ENCODE data around the gene ADD2. TPM values are rescaled to one million over a fixed set of nuclear protein-coding genes. Genes with fewer than 3 reads are reported as not detected.

The ADD2 gene
- total RNA-seq, 1 experiment from 2014 or later: 0.61 TPM

- in situ Hi-C loops (cut with HindIII; ENCODE audit: low sequenced_read_pairs): no loop called here
These were observed 21.5 kb upstream of the ADD2 start for GRCh38 chr2:70789304-70790135.

DNA sequence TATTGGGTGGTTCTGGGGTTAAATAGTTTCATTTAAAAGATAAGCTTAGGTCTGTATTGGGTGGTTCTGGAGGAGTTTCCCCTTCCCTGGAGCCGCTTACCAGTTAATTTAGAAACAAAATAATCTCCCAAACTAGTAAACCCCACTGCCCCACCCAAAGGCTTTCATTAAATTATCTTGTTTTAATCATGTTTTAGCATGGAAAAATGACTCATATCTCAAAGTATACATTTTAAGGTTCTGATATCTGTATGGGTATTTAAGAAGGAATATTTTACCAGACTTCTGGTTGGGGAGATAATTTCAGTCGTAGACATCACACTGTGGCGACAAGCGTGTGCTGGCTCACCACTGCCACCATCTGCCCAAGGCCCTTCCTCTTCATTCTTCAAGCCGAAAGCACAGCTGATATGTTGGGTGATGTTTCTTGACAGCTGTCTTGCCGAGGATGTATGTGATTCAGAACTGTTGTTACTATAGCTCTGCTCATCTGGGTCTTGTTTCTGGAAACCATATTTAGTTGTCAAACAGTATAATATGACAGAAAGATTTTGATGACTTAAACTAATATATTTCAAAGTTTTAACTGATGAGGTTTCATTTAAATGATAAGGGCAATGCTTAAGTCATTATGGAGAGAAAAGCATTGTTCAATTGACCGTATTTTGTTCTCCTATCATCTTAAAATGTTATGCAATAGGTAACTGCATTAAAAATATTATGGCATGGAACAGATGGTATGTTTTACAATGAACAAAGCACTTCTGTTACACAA lies 17.3 kb upstream of the ADD2 start:
- in situ Hi-C loops (cut with HindIII; ENCODE audit: low sequenced_read_pairs): no loop called here
- DNase-seq (ENCODE audit: low spot score): peak; percentile 79

More at GRCh38 chr2:70789304-70790135, 21.5 kb upstream of the ADD2 start:
- DNase-seq (ENCODE audit: low spot score): peak; percentile 70

- no peak for DNase-seq (ENCODE audit: low spot score)
- in situ Hi-C loops (cut with HindIII; ENCODE audit: low sequenced_read_pairs): no loop called here
These were observed 16.3 kb upstream of the ADD2 start for GRCh38 chr2:70784320-70784719.

DNA sequence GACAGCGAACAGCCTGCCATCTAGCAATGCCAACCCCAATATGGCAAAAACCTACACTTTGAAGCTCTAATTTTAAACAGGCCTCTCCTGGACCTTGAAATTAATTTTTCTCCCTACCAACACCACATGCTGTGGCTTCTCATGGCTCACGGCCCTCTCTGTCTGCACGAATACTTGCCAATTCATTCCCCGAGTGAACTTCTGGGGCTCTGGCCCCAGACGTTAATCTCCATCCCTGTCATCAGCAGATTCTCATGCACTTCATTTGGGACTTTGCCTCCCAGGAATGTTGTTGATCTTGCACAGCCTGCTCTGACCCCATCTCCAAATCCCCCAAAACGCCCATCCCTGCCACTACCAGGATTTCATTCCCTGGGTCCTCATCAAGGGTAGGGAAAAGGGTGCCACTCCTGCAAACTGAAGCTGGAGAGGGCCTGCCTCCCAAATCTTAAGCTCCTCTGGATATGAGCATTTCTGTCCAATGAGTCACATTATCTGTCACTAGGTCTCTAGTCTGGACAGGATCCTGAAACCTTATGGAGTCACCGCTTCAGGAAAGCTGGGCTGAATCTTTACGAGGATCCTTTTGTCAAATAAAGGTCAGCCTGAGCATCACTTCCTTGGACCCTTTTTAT lies 12.0 kb upstream of the ADD2 start:
- in situ Hi-C loops (cut with HindIII; ENCODE audit: low sequenced_read_pairs): no loop called here
- DNase-seq (ENCODE audit: low spot score): no peak

DNA sequence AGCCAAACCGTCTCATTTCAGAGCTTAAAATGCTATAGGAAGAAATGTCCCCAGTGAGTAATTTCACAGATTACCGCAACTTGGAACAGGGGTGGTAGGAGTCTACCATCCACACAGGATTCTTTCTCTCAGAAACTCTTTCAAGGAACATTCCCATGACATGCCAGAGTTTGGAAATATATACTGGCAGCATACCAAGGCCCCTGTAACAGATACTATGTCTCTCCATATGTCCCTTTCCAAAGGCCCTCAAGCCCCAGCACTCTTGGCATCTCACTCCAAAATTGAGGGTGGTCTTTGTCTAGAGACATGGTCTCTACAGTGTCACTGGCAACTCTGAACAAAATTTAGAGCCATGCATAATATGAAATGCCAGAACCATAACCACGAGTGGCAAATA lies 11.5 kb upstream of the ADD2 start:
- in situ Hi-C loops (cut with HindIII; ENCODE audit: low sequenced_read_pairs): no loop called here
- DNase-seq (ENCODE audit: low spot score): no peak

GRCh38 chr2:70778676-70779075 lies 10.7 kb upstream of the ADD2 start:
- in situ Hi-C loops (cut with HindIII; ENCODE audit: low sequenced_read_pairs): no loop called here
- DNase-seq (ENCODE audit: low spot score): no peak

DNA sequence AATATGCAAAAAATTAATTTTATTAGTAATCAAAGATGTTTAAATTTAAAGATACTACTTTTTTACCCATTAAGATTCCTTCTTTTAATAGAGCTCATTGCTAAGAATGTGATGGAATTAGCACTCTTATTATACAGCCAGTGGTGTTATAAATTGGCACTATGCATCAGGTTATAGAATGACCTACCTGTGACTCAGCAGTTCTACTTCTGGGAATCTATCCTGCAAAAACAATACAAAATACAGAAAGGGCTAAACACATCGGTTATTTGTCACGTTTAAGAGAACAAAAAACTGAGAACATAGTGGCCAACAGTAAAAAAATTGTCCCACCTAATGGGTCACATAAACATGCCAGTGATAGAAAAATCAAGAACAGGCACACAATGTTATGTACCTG lies 9.4 kb upstream of the ADD2 start:
- in situ Hi-C loops (cut with HindIII; ENCODE audit: low sequenced_read_pairs): no loop called here
- DNase-seq (ENCODE audit: low spot score): no peak

- DNase-seq (ENCODE audit: low spot score): no peak
- in situ Hi-C loops (cut with HindIII; ENCODE audit: low sequenced_read_pairs): no loop called here
These were observed 8.3 kb upstream of the ADD2 start for GRCh38 chr2:70776266-70776665.

DNA sequence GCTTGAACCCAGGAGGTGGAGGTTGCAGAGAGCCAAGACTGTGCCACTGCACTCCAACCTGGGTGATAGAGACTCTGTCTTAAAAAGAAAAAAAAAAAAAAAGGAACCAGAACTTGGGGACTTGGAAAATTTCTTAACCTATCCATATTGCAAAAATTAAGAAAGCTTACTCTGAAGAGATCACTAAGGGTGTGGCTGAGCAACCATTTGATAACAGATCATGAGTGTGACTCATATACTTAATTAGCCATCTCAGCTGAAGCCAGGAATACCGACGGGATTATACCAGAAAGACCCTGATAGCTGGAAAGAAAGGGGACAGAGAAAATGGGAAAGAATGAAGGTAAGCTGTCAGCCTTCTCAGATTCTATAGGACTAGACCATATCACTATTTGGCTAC lies 7.1 kb upstream of the ADD2 start:
- in situ Hi-C loops (cut with HindIII; ENCODE audit: low sequenced_read_pairs): no loop called here
- no peak for DNase-seq (ENCODE audit: low spot score)

GRCh38 chr2:70772486-70773155 lies 4.6 kb upstream of the ADD2 start:
- in situ Hi-C loops (cut with HindIII; ENCODE audit: low sequenced_read_pairs): no loop called here
- no peak for DNase-seq (ENCODE audit: low spot score)

DNA sequence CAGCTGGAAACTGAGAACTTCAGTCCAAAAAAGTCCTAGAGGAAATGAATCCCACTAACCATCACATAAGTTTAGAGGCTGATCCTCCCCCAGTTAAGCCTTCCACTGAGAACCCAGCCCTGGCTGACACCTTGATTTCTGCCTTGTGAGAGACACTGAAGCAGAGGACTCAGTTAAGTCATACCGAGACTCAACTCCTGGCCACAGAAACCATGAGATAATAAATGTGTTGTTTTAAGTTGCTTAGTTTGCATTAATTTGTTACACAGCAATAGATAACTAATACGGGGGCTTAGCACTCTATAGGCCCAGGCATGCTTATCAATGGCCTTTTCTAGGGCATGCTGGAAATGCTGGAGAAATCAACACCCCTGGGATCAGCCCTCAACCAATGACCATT lies 3.4 kb upstream of the ADD2 start:
- DNase-seq (ENCODE audit: low spot score): no peak
- in situ Hi-C loops (cut with HindIII; ENCODE audit: low sequenced_read_pairs): no loop called here

DNA sequence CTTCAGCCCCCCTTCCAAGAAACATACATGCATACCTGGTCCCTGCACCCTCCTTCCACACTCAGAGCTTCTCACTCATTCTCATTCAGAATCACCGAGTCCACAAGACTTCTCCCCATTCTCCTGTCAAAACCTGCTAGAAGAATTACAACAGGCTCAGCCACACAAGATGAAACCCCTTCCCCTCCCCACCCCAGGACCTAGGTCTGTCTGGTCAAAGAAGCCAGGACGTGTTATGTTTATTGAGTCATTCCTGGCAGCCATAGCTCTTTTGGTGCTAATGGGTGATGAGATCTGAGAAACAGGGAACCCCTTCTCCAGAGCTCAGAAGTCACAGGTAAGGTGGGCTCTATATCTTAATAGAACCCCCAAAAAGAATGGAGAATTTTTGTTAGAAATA lies 1.4 kb upstream of the ADD2 start:
- in situ Hi-C loops (cut with HindIII; ENCODE audit: low sequenced_read_pairs): no loop called here
- DNase-seq (ENCODE audit: low spot score): no peak

GRCh38 chr2:70768590-70769085 lies 638 bp upstream of the ADD2 start:
- DNase-seq (ENCODE audit: low spot score): no peak
- in situ Hi-C loops (cut with HindIII; ENCODE audit: low sequenced_read_pairs): no loop called here

- in situ Hi-C loops (cut with HindIII; ENCODE audit: low sequenced_read_pairs): no loop called here
- DNase-seq (ENCODE audit: low spot score): peak; percentile 79
These were observed 811 bp downstream of the ADD2 start for GRCh38 chr2:70767079-70767698.

DNA sequence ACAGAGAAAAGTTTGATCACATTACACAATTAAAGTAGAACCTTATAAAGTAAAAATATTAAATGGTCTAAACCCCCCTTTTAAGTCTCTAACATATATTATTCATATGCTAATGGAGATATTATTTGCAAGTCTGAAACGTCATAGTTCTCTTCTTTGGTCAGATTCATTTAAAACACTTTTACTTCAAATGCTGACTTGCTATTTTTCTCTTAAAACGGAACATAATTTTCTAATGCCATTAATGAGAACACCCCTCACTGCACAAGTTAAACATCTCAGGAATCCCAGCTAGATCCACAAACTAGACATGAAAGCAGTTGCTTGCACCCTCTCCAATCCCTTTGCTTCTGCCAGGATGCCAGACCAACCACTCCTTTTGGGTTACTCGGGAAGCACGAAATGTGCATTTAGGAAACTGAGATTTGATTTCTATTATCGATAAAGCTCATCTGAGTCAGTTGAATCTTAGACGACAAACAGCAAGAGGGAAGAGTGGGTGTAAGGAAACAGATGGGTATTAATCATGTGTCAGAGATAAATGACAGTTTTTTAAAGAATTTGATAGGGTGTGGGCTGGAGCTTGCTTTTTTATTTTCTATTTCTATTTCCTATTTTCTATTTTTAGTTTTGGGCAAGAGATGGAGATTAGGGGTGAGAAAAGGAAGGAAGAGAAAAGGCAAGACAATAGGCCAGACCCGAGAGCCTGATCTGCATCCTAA lies 1.5 kb downstream of the ADD2 start:
- peak; percentile 56 for DNase-seq (ENCODE audit: low spot score)
- in situ Hi-C loops (cut with HindIII; ENCODE audit: low sequenced_read_pairs): no loop called here

DNA sequence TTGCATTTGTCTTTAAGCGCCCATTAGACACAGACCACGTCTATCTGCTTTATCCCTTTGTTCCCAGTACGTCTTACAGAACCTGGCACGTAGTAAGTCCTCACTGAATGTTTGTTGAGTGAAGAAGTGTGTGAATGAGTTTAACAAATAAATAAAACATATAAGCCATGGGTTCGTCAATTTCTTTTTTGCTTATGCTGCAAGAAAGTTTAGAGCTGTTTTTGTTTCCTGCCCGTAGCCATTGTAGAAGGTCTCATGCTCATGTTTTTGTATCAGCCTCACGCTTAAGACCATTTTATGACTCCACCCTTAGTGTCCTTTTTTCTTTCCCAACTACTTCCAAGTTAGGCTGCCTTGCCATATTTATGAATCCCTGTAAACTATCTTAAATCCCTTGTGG lies 2.5 kb downstream of the ADD2 start:
- in situ Hi-C loops (cut with HindIII; ENCODE audit: low sequenced_read_pairs): no loop called here
- no peak for DNase-seq (ENCODE audit: low spot score)

- peak; percentile 64 for DNase-seq (ENCODE audit: low spot score)
- in situ Hi-C loops (cut with HindIII; ENCODE audit: low sequenced_read_pairs): no loop called here
These were observed 8.6 kb downstream of the ADD2 start for GRCh38 chr2:70759446-70759845.

DNA sequence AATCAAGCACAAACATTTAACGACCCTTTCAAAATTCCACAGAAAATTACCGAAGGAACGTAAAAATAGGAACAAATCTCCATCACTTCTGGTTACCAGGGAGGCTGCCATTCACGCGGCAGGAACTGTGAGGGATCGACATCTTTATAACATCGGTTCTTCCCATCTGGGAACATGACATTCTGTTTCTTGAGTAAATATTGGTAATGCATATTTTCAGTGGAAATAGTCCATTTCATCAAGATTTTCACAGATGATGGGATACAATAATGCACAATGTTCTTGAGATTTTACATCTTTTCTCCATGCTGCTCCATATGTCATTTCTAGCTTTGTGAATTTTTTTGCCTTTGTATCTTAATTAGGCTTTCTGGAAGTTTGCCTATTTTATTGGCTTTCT lies 10.0 kb downstream of the ADD2 start:
- no peak for DNase-seq (ENCODE audit: low spot score)
- in situ Hi-C loops (cut with HindIII; ENCODE audit: low sequenced_read_pairs): no loop called here
